Peyer's patch (tissue), 4 donors: ENCODE measurements around the gene KLRC4.

Experiments used
- CTCF ChIP-seq, 6 experiments: fragments of 450-650 bp in 4 of 6; fragments of 200-600 bp in 2 of 6; sonication (generic) in 1 of 6; IDR thresholded peaks; one replicate each; pipeline ENCODE4 v1.5.1; 2017 to 2019; ENCODE audit warnings: antibody characterized with exemption in 6 of 6, mild to moderate bottlenecking in 3 of 6, moderate library complexity in 1 of 6
- POLR2A ChIP-seq, 2 donors: fragments of 450-650 bp; IDR thresholded peaks; one replicate each; pipeline ENCODE4 v1.5.1; 2017; ENCODE audit warnings: antibody characterized with exemption in 2 of 2, mild to moderate bottlenecking in 2 of 2, moderate library complexity in 2 of 2

GRCh38 chr12:10448236-10448635 lies 38.7 kb upstream of the KLRC4 start:
- TF ChIP-seq CTCF (IDR thresholded peaks at IDR 0.05) = no peak
- no peak for TF ChIP-seq POLR2A (IDR thresholded peaks at IDR 0.05)
